Esophagus muscularis mucosa (tissue), 4 donors: Measurements from ENCODE around the gene CCL4L2. TPM values are rescaled to one million over a fixed set of nuclear protein-coding genes. Genes with fewer than 3 reads are reported as not detected.
"Not testable (repeated sequence)": the region's sequence is repeated elsewhere in the genome, so short reads cannot be mapped to it uniquely, and the experiment has no call there.

Source experiments
- DNase-seq: peaks from one replicate; pipeline ENCODE4 v3.0.0-alpha.2; 2017; ENCODE audit errors: extremely low spot score
- H3K27ac ChIP-seq, 4 donors: fragments of 200-600 bp; sonication (generic); replicated peaks in 1 of 4; 1 replicate in 3 of 4; 2 replicates in 1 of 4; pipeline ENCODE4 v1.5.1; 2016 to 2019; ENCODE audit warnings: mild to moderate bottlenecking in 1 of 4
- H3K27me3 ChIP-seq, 4 donors: fragments of 200-600 bp; sonication (generic); one replicate each; pipeline versions ENCODE4 v1.5.1 to v1.6.0; 2016 to 2019
- H3K36me3 ChIP-seq, 4 donors: fragments of 200-600 bp; sonication (generic); one replicate each; pipeline ENCODE4 v1.5.1; 2016 to 2019
- H3K4me1 ChIP-seq, 4 donors: fragments of 200-600 bp; sonication (generic); one replicate each; pipeline ENCODE4 v1.5.1; 2016 to 2019
- H3K4me3 ChIP-seq, 4 donors: fragments of 200-600 bp; sonication (generic); 1 replicate in 2 of 4; 2 replicates in 2 of 4; pipeline ENCODE4 v1.5.1; 2016 to 2019; ENCODE audit warnings: mild to moderate bottlenecking in 4 of 4, moderate library complexity in 1 of 4
- H3K9me3 ChIP-seq, 4 donors: fragments of 200-600 bp; sonication (generic); 1 replicate in 3 of 4; 2 replicates in 1 of 4; pipeline ENCODE4 v1.5.1; 2016 to 2019
- CTCF ChIP-seq, 3 experiments: fragments of 200-600 bp in 2 of 3; fragments of 450-650 bp in 1 of 3; sonication (generic) in 2 of 3; IDR thresholded peaks; one replicate each; pipeline ENCODE4 v1.5.1; 2017 to 2019; ENCODE audit warnings: antibody characterized with exemption in 3 of 3, mild to moderate bottlenecking in 2 of 3, moderate library complexity in 1 of 3
- EP300 ChIP-seq: sonication (generic); formaldehyde crosslinking; IDR thresholded peaks from one replicate; pipeline ENCODE4 v1.6.1; 2017; ENCODE audit warnings: antibody characterized with exemption
- POLR2A ChIP-seq: fragments of 450-650 bp; IDR thresholded peaks from one replicate; pipeline ENCODE4 v1.6.1; 2017; ENCODE audit warnings: antibody characterized with exemption, moderate library complexity, mild to moderate bottlenecking, low read depth
- POLR2AphosphoS5 ChIP-seq, 2 donors: sonication (generic); formaldehyde crosslinking; IDR thresholded peaks; one replicate each; pipeline ENCODE4 v1.6.1; 2017; ENCODE audit warnings: antibody characterized with exemption in 2 of 2
- WGBS: methylation state at CpG from one replicate; pipeline ENCODE4 v1.1.5; 2018; 5-methylcytosine and 5-hydroxymethylcytosine counted together
- intact Hi-C: fragments of 100-400 bp; cut with DNase I; formaldehyde crosslinking; loops from one replicate; pipeline ENCODE4 v1.15.1; 2023
- total RNA-seq, 4 donors: library from RNA; depleted of rRNA; stranded (reverse); fragments of >200 nt; gene quantifications; one replicate each; pipeline versions ENCODE4 v1.1.0 to v1.2.1, GENCODE V29; 2016

The CCL4L2 gene
- total RNA-seq, 4 donors from 2014 or later: 0.80 TPM; not detected in 3

GRCh38 chr17:36204724-36205500 lies 6.0 kb upstream of the CCL4L2 start:
- H3K4me3 ChIP-seq: no peak overlapping the region
- TF ChIP-seq EP300 (no peak), CTCF (IDR thresholded peaks at IDR 0.05) (no peak), POLR2AphosphoS5 (IDR thresholded peaks at IDR 0.05) (no peak), POLR2A (no peak)
- H3K27ac ChIP-seq: no peak overlapping the region
- no peaks in the 10 kb centered on the region for H3K27me3 ChIP-seq
- H3K36me3 ChIP-seq: no peaks in the 10 kb centered on the region
- no peaks in the 10 kb centered on the region for H3K9me3 ChIP-seq
- peak; percentile 37 for DNase-seq
- 84% methylated on average over 7 of the region's 7 CpGs for WGBS
- intact Hi-C loops: no loop called here
- no peaks in the 10 kb centered on the region for H3K4me1 ChIP-seq

GRCh38 chr17:36205637-36206485 lies 5.0 kb upstream of the CCL4L2 start:
- H3K27me3 ChIP-seq: no peaks in the 10 kb centered on the region
- H3K4me1 ChIP-seq: no peaks in the 10 kb centered on the region
- 70% methylated on average over 4 of the region's 4 CpGs for WGBS
- peak; percentile 62 for DNase-seq
- no peaks in the 10 kb centered on the region for H3K36me3 ChIP-seq
- intact Hi-C loops: no loop called here
- no peak for TF ChIP-seq POLR2AphosphoS5 (IDR thresholded peaks at IDR 0.05)
- no peak for TF ChIP-seq CTCF (IDR thresholded peaks at IDR 0.05)
- TF ChIP-seq POLR2A: no peak
- no peak for TF ChIP-seq EP300
- H3K4me3 ChIP-seq: no peak overlapping the region
- H3K27ac ChIP-seq: no peak overlapping the region
- no peaks in the 10 kb centered on the region for H3K9me3 ChIP-seq

- H3K9me3 ChIP-seq, intact Hi-C loops, H3K27ac ChIP-seq, H3K4me3 ChIP-seq, H3K4me1 ChIP-seq, H3K36me3 ChIP-seq, H3K27me3 ChIP-seq: not testable (repeated sequence)
- 45% methylated on average over 1 of the region's 1 CpG for WGBS
- DNase-seq: peak; percentile 21
Observed at GRCh38 chr17:36206486-36206821, 4.4 kb upstream of the CCL4L2 start.

- H3K4me3 ChIP-seq, H3K4me1 ChIP-seq, H3K9me3 ChIP-seq, H3K27me3 ChIP-seq, intact Hi-C loops, H3K27ac ChIP-seq, H3K36me3 ChIP-seq: not testable (repeated sequence)
- peak; percentile 34 for DNase-seq
- WGBS: 71% methylated on average over 6 of the region's 6 CpGs
Observed at GRCh38 chr17:36207383-36207782, 3.5 kb upstream of the CCL4L2 start.

- Histone ChIP-seq H3K4me1 (no peaks in the 10 kb centered on the region), H3K9me3 (no peaks in the 10 kb centered on the region), H3K36me3 (no peaks in the 10 kb centered on the region), H3K4me3 (no peak overlapping the region), H3K27me3 (peaks cover 0 to 10% (median 0%) of the 10 kb centered on the region in 4 donors), H3K27ac (no peak overlapping the region)
- intact Hi-C loops: no loop called here
- TF ChIP-seq EP300 (no peak), POLR2AphosphoS5 (IDR thresholded peaks at IDR 0.05) (no peak), CTCF (IDR thresholded peaks at IDR 0.05) (no peak)
- DNase-seq: no peak
Observed at GRCh38 chr17:36209575-36209974, 1.3 kb upstream of the CCL4L2 start.

GRCh38 chr17:36211484-36212271 lies 815 bp downstream of the CCL4L2 start:
- H3K36me3 ChIP-seq, intact Hi-C loops, H3K4me1 ChIP-seq, H3K9me3 ChIP-seq, H3K27me3 ChIP-seq, H3K27ac ChIP-seq, H3K4me3 ChIP-seq: not testable (repeated sequence)
- 46% methylated on average over 10 of the region's 10 CpGs for WGBS
- DNase-seq: peak; percentile 85
